GM19328 (cell line): Measurements from ENCODE around the gene BMP8B.

ENCODE experiments used
- ATAC-seq: cut with Tn5 transposase; IDR thresholded peaks from one replicate; pipeline ENCODE4 v1.9.1; 2021; ENCODE audit warnings: mild to moderate bottlenecking, moderate library complexity; ENCODE audit not compliant: unreplicated experiment

The BMP8B gene

DNA sequence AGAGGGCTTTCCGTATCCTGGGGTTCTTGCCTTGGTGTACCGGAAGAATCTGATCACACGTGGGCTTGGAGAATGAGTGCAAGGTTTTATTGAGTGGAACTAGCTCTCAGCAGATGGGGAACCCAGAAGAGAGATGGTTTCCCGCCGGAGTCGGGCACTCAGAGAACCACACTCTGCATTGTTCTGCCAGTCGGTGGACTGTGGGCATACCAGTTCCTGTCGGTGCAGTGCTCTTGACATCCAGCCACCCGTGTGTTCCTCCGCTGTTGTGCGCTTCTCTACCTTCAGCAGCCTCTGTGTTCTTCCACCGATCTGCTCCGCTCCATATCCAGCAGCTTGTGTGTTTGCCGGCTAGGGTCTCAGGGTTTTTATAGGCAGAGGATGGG lies 60.7 kb downstream of the BMP8B start:
- no peak for ATAC-seq

DNA sequence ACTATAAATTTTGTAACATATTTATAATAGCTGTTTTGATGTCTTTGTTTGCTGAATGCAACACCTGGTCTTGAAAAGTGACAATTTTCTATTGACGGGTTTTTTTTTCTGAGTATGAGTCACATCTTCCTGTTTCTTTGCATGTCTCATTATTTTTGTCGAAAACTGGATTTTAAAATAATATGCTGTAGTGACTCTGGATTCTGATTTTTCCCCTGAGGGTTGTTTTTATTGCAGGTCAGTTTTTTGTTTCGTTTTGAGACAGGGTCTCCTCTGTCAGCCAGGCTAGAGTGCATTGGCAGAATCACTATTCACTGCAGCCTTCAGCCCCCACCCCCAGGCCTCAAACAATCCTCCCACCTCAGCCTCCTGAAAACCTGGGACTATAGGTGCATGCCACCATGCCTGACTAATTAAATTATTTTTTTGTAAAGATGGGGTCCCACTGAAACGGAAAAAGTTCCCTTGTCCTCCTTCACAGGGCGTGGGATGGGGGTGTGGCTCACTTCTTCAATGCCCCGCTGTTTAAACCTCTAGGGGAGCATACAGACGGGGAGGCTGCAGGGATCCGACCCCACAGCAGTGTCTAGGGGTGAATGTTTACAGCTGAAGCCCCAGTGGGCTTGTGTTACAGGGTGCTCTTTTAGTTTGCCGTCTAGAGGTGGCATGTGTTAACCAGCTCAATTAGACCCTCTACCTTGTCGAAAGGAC lies 61.3 kb downstream of the BMP8B start:
- no peak for ATAC-seq

DNA sequence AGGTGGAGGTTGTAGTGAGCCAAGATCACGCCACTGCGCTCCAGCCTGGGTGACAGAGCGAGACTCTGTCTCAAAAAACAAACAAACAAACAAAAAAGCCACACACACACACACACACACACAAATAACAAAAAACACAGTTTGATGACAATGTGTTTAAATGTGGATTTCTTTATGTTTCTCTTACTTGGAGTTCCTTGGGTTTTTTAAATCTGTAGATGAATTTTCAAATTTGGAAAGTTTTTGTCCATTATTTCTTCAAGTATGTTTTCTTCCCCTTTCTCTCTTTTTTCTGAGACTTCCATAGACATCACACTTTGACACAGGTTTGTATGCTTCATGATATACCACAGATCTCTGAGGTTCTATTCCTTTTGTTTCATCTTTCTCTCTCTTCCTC lies 62.1 kb downstream of the BMP8B start:
- ATAC-seq, result no peak

DNA sequence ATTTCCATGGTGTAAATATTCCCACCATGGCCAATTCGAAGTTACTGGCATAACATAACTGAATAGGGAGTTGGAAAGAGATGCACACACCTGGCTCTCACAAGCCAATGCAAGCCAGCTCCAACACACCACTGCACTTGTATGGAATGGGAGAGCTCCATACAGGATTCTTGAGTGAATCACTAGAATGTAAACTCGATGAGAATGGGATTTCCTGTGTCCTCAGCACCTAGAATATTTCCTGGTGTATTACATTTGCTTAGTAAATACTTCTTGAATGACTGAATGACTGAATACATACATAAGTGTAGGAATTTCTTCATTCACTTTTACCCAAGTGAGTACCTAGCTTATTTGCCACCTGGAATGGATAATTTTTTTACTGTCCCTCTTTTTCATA lies 66.2 kb downstream of the BMP8B start:
- no peak for ATAC-seq

DNA sequence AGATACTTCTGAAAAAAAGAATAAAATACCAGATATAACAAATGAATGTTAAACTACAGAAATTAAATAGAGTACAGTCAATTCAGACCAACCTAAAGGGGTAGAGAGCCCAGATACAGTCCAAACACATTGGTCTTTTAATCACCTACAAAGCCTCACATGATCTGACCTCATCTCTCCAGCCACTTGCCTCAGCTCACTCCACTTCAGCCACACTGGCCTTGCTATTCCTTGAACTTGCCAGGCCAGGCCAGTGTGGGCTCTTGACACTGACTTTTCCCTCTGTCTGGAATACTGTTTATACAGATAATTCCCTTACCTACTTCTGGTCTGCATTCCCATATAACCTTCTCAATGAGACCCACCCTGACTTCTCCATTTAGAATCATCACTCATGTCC lies 67.0 kb downstream of the BMP8B start:
- no peak for ATAC-seq

DNA sequence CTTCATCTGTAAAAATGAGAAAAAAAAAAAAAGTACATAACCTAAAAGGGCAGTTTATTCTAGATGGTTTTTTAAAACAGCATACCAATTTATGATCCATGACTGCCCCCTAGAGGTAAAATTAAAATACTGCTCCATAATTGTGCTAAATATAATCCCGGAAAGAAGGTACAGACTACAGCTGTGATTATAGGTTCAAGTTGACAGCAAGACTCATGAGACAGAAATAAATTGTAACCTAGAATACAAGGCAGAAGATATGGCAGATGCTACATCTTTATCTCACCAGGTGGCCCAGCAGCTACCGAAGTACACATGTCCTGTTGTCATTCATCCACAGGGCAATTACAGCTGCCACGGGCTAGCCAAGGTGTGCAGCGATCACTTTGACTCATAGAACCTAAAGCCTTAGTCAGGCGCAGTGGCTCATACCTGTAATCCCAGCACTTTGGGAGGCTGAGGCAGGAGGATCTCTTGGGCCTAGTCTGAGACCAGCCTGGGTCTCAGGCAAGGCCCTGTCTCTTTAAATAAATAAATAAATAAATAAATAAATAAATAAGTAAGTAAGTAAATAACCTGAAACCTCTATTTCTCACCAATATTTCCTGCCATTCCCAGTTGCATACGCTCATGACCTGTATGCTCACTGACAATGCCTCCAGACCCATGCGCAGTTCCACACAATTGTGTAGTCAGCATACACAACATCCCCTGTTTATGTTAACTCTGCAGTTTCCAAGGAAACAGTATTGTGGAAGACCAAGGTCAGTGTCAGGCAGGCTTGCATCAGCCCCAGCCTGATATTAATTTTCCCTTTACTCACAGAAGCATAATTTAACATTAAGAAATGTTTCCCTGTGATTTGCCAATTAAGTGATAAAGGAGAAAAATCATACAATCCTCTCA lies 68.3 kb downstream of the BMP8B start:
- no peak for ATAC-seq

DNA sequence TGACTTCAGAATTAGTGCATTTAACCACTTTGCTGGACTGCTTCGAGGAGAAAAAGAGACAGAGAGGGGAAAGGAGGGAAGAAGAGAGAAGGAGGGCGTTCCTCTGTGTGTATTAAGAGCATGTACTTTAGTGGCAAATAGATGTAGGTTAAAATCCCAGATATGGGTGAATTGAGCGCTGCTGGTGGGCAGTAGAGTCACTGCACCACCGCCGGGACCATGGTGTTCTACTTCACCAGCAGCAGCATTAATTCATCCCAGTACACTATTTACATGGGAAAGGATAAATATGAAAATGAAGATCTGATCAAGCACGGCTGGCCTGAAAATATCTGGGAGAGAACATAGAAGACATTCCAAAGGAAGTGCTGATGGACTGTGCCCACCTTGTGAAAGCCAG lies 70.9 kb downstream of the BMP8B start:
- ATAC-seq, result no peak

DNA sequence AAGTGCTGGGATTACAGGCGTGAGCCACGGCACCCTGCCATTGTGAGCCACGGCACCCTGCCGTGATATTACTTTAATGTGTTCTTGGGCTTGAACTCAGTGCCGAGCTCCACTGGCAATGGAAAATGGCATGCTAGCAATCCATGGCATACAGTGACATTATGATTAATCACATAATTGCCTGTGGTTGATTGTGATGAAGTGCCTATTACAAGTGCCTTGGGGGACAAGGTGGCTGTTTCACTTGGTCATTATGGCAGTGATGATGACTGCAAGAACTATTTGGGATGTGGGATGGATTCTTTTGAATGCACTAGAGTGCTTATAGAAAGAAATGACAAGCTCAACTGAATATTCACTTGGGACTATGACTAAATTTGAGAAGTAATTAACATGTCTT lies 75.1 kb downstream of the BMP8B start:
- ATAC-seq, result no peak

DNA sequence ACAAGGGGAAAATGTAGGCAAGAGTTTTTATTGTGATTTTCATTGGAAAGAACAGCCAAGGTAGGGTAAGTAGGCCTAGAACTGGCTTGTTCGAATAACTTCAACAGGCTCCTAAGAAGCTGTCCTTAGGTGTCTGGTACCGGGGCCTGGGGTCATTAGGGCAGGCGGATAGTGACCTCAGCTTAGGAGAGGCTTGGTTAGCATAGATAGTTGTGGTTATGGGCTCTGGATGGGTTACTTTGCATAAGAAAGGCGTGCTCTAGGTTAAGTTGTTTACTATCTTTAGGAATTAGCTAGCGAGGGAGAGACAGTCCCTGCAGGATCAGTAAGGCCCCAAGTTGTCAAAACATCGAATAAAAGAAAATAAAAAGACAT lies 76.7 kb downstream of the BMP8B start:
- ATAC-seq, result no peak

DNA sequence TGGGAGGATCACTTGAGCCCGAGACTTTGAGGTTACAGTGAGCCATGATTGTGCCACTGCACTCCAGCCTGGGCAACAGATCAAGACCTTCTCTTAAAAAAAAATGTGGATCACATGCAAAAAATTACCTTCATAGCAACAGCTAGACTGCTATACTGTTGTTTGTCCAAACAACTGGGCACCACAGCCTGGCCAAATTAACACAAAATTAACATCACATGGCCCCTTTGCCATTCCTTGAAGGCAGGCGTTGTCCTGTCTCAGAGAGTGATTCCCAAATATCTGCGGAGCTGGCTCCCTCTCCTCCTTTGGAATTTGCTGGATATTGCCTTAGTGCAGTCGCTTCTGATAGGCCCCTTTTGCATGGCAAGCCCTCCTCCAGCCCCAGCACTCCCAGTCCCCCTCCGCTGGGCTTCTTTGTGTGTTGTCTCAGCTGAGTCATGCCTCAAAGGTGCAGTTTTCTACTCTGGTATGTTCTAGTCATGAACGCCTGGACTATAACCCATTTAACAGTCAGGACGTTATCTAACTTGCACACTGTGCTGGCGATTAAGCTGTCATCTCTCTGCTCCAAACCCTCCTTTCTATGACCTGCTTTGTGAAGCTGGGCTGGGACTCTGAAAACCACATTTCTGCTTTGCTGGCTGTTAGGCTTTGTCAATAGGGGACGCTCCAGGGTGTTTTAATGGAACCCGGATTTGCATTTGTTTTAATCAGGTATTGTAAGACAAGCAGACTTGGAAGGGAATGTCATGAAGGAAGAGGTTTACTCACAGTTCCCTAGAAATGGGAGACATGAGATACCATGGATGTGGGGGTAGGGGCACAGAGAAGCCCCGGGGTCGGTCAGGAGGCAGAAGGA lies 77.3 kb downstream of the BMP8B start:
- no peak for ATAC-seq

DNA sequence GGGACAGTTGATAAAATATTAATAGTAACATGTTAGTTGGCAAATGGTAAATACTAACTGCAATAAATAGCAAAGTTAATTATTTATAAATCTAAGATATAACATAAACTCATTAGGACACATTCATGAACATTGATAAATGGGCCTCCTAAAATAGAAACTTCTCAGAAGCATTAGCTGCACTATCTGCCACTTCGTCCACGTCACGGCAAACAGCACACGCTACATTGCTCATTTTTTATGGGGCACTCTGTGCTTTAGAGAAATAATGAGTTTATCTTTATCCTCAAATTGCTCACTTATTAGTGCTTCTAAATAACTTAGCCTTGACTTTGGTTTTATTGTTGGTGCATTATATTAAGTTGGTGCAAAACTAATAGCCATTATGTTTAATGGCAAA lies 81.2 kb downstream of the BMP8B start:
- no peak for ATAC-seq
